Measurements from ENCODE around the gene CEP192.
"Not testable (repeated sequence)": the region's sequence is repeated elsewhere in the genome, so short reads cannot be mapped to it uniquely, and the experiment has no call there.

Gene CEP192

DNA sequence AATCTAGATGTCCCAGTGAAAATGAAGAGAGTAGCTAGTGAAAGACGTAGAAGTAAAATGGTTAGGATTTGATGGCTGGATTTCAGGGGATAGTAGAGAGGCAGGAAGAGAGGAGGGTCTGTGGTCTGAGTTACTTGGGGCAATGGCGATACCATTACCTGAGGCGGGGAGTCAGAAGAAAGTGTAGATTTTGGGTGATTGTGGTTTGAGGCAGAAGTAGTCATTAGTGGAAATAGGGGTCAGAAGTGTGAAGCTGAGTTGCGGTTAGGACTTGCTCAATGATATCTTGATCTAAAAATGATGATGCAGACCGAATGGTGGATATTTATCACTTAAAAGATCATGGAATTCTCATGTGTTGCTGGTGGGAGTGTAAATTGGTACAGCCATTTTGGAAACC, 41.0 kb downstream of the CEP192 start:
- DNase-seq, result no peak

GRCh38 chr18:13035249-13035914, 44.2 kb downstream of the CEP192 start:
- DNase-seq, result no peak

- DNase-seq, result no peak
These were observed 45.6 kb downstream of the CEP192 start for GRCh38 chr18:13036622-13037320.

DNA sequence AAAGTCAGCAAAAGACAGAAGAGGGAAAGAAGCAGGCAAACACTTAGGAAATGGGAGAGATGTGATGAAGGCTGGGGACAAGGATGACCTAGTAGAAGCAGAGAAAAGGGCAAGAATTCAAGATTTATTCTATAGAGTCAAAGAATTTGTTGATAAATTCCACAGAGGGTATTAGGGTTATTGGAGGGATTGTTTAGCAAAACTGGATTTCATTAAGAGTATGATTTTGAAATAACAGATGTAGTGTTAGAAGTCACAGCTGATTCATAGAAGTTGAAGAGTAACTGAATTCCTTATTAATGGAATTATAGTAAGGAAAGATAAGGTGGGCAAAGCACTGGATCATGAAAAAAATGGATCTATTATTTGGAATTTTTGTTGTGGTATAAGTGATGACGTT, 48.6 kb downstream of the CEP192 start:
- no peak for DNase-seq

GRCh38 chr18:13043066-13043465, 51.9 kb downstream of the CEP192 start:
- DNase-seq, result no peak

- no peak for DNase-seq
These were observed 57.0 kb downstream of the CEP192 start for GRCh38 chr18:13048061-13048595.

GRCh38 chr18:13051159-13051558, 60.0 kb downstream of the CEP192 start:
- no peak for DNase-seq

DNA sequence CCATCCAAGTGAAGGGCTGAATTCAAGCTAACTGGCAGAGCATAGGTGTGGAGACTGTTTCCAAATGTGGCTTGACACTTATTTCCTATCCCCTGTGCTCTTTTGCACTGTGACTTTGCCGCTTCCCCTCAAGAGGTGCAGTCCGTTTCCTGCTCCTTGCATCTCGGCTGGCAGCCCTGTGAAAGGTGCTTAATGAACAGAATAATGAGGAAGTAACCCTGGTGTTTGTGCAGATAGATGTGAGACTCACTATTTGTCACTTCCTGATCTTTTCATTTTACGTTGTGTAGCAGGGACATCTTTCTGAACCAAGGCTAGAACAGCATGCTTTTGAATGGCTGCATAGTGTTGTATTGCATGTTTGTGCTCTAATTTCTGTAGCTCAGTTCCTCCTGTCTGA, 60.8 kb downstream of the CEP192 start:
- peak; percentile 13 for DNase-seq

GRCh38 chr18:13054336-13054735, 63.2 kb downstream of the CEP192 start:
- no peak for DNase-seq

- DNase-seq, result no peak
These were observed 70.5 kb downstream of the CEP192 start for GRCh38 chr18:13061630-13062189.

GRCh38 chr18:13067124-13067523, 76.0 kb downstream of the CEP192 start:
- DNase-seq, result no peak

DNA sequence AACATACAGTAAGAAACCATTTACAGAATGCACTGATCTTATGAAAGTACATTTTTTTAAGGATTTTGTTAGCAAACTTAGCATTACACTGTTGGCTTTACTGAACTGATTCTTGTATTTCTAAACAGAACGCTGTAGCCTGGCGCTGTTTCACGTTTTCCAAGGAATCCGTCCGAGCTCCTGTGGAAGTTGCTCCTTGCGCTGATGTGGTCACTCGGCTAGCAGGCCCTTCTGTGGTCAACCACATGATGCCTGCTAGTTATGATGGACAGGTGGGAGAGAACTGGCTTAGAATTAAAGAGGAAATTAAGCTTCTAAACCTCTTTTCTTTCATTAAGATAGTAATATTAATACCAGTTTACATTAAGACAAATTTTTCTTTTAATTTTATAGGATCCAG, 76.8 kb downstream of the CEP192 start:
- no peak for DNase-seq

DNA sequence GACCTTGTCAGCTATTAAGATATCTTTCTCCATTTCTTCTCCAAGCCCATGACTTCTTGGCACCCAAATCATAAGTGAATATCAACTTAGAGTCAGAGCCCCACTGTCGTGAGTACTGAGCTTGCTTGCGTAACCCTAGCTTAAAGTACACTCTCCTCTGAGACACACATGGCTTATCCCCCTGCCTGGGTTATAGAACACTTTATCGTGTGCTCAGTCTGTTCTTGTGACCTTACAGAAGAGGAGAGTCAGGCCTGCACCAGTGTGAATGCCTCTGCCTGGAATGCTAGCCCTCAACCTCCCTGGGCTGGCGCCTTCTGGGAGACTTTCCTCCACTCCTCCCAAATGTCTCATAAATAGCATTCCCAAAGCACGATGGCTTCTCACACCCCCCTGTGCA, 79.3 kb downstream of the CEP192 start:
- DNase-seq, result no peak

GRCh38 chr18:13076886-13077285, 85.7 kb downstream of the CEP192 start:
- no peak for DNase-seq

- DNase-seq, result no peak
These were observed 86.3 kb downstream of the CEP192 start for GRCh38 chr18:13077473-13077872.

- DNase-seq, result not testable (repeated sequence)
These were observed 86.9 kb downstream of the CEP192 start for GRCh38 chr18:13078065-13078464.

DNA sequence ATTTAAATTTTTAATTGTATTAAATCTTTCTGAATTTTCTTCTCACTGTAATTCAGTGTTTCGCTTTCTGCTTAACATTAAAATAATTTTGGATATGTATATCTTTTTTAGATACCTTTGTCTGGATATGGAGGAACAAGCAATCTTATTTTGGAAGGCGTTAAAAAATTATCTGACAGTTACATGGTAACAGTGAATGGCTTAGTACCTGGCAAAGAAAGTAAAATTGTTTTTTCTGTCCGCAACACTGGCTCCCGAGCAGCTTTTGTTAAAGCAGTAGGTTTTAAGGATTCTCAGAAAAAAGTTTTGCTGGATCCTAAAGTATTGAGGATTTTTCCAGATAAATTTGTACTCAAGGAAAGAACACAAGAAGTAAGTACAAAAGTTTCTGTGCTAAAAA, 95.7 kb downstream of the CEP192 start:
- no peak for DNase-seq

DNA sequence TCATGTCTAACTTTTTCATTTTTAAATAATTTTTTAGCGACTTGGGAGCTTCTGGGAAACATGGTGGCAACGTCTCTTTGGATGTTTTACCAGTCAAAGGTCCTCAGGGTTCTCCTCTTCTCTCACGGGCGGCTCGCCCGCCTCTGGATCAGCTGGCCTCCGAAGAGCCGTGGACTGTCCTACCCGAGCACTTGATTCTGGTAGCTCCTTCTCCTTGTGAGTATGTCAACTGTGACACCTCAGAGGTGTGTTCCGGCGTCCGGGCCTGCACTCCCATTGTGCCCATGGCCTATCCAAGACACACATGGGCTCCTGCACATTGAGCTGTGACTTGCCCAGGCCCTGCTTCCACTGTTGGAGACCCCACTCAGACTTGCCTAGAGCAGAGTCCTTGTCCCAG, 104.3 kb downstream of the CEP192 start:
- no peak for DNase-seq

GRCh38 chr18:13096232-13096631, 105.1 kb downstream of the CEP192 start:
- DNase-seq, result no peak

DNA sequence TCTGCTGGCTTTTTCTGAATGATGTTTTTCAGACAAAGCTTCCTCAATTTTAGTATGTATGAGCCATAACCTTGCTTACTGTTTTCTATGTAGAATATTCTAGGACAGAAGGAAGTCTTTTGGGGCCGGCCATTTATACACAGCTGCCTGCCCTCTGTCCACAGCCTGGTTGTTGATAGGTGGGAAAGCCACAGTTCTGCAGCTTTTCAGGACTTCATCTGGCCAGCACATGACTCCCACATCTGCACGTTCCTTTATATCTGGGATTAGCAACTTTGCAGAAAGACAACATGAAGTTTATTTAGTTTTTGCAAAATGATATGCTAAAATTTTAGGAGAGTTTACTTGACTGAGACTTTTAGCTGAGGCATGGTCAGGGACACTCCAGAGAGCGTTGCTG, 105.6 kb downstream of the CEP192 start:
- DNase-seq, result no peak

- DNase-seq, result not testable (repeated sequence)
These were observed 106.9 kb downstream of the CEP192 start for GRCh38 chr18:13098104-13098503.

DNA sequence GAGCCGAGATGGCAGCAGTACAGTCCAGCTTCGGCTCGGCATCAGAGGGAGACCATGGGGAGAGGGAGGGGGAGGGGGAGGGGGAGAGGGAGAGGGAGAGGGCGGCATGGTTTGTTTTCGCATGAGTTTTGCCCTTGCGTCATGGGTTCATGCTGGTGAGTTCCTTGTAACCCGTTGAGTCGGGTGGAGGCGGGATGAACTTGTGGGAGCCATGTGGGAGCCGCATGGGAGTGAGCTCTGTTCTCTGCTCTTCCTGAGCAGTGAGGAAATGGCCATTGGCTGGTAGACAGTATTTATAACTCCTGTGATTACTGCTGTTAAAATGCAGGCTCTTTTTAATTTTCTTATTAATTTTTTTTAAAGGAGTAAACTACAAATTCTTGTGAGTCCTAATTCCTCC, 108.0 kb downstream of the CEP192 start:
- DNase-seq, result no peak

DNA sequence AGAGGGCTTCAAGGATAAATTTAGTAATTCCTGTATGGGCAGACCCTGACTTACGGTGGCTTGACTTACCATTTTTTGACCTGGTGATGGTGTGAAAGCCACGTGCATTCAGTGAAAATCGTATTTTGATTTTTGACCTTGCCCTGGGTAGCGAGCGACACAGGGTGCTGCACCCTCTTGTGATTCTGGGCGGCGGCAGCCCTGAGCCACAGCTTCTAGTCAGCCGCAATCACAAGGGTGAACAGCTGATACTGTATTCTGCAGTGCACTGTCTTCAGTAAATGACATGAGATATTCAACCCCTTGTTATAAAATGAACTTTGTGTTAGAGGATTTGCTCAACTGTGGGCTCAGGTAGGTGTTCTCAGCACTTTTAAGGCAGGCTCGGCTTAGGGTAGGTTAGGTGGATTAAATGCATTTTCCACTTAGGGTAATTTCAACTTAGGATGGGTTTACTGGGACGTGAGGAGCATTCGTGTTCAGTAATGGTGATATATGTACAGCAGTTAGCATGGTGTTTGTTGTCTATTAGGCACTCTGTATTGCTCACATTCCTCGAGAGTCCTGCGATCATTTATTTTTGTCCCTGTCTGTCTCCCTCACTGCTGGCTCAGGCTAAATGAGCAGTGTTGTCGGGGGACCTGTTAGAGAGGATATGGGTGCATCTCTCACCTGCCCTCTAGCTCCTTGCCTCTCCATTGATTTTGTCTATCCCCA, 109.9 kb downstream of the CEP192 start:
- DNase-seq, result no peak

Data from CD4-positive, alpha-beta T cell treated with Interleukin-17A for 4 hours (primary cell).